GM18498 (cell line): Measurements from ENCODE around the gene BPTF.
"Not testable (repeated sequence)": the region's sequence is repeated elsewhere in the genome, so short reads cannot be mapped to it uniquely, and the experiment has no call there.

Experiments
- ATAC-seq: cut with Tn5 transposase; IDR thresholded peaks from one replicate; pipeline ENCODE4 v1.9.1; 2021; ENCODE audit warnings: mild to moderate bottlenecking, moderate library complexity; ENCODE audit not compliant: unreplicated experiment

Gene BPTF

DNA sequence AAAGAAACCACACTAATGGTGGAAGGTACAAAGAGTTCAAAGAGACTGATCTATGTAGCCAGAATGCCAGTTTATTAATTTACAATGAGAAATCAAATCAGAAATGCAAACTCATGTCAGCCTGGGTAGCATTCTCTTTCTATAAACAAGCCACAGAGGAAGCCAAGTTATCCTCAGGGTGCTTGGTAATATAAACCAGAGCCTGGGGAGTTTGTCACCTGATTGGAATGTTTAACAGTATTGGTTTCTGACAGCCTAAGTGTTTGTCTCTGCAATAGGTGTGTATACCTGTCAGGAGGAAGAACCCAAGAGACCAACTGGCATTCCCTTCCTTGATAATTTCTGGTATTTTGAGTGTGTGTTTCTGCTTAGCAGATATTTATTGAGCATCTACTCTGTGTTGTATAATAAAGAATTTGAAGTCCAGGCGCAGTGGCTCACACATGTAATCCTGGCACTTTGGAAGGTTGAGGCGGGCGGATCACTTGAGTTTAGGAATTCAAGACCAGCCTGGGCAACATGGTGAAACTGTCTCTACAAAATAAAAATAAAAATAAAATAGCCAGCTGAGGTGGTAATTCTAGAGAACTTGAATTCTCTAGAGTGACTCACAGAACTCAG is 174.1 kb downstream of the BPTF start:
- no peak for ATAC-seq

DNA sequence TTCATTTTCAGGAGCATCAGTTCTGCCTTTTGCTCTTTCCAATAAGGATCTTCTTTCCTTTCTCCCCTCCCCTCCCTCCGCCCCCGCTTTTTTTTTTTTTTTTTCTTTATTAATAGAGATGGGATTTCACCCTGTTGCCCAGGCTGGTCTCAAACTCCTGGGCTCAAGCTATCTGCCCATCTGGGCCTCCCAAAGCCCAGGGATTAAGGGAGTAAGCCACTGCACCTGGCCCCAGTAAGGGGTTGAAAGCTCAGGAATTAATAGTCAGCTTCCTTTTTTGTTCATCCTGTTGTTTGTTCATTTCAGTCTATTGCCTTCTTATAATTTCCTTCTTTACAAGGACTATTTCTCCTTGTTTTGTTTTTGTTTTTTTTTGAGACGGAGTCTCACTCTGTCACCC is 178.9 kb downstream of the BPTF start:
- ATAC-seq: no peak

DNA sequence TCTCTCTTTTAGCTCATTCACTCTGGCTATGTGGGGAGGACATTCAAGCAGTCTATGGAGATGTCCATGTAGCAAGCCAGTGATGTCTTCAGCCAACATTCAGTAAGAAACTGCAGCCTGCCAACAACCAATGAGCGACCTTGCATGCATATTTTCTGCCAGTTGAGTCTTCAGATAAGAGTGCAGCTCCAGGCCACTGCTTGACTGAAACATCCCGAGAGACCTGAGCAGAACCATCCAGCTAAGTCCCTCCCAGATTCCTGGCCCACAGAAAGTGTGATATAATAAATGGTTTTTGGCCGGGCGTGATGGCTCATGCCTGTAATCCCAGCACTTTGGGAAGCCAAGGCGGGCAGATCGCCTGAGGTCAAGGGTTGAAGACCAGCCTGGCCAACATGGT is 181.5 kb downstream of the BPTF start:
- no peak for ATAC-seq

DNA sequence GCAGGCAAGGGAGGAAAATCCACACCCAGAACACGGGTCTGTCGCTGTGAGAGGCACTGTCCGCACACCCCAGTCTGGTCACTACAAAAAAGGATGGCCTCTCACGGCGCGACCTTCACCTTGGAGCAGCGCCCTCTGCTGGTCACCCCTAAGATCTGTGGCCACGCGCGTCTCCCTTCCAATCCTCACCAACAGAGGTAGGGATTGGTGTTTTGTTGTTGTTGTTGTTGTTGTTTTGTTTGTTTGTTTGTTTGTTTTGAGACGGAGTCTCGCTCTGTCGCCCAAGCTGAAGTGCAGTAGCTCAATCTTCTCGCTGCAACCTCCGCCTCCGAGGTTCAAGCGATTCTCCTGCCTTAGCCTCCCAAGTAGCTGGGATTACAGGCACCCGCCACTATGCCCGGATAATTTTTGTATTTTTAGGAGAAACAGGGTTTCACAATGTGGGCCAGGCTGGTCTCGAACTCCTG is 185.9 kb downstream of the BPTF start:
- ATAC-seq: no peak

DNA sequence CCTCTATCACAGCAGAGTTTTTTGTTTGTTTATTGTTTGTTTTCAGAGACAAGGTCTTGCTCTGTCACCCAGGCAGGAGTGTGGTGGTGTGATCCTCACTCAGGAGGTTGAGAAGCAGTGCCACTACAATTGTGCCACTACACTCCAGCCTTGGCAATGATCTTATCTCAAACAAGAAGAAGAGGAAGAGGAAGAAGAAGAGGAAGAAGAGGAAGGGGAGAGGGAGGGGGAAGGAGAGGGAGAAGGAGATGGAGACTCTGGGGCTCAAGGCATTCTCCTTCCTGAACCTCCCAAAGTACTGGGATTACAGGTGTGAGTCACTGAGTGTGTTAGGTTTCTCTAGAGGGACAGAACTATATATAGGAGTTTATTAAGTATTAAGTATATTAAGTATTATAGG is 188.1 kb downstream of the BPTF start:
- no peak for ATAC-seq

DNA sequence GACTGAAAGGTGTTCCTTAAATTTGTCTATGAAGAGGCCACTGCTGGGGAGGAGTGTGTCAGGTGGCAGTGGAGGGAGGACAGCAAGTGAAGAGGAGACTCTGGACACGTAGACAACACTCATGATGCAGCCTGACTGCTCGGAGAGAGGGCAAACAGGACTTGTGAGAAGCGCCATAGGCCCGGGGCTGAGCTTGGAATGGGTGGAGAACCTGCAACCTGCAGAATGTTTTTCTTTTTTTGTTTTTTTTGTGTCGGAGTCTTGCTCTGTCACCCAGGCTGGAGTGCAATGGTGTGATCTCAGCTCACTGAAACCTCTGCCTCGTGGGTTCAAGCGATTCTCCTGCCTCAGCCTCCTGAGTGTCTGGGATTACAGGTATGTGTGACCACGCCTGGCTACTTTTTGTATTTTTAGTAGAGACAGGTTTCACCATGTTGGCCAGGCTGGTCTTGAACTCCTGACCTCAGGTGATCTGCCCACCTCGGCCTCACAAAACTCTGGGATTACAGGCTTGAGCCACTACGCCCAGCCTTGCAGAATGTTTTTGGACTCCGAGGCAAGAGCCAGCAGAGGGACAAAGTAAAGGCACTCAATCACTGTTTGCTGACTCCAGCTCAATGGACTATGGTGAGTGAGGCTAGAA is 189.9 kb downstream of the BPTF start:
- ATAC-seq: no peak

DNA sequence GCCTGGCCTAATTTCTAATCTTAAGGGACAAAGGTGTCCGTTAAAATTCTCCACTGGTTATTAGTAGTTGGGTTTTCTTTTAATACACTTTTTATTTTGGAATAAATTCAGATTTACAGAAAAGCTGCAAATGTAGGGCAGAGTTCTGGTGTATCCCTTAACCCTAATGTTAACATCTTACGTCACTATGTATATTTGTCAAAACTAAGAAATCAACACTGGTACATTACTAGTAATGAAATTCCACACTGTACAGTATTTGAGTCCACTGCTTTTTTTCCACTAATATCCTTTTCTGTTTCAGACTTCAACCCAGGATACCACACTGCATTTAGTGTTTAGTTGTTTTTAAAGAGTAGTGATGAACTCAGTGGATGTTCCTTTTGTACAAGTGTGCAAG is 191.5 kb downstream of the BPTF start:
- no peak for ATAC-seq

DNA sequence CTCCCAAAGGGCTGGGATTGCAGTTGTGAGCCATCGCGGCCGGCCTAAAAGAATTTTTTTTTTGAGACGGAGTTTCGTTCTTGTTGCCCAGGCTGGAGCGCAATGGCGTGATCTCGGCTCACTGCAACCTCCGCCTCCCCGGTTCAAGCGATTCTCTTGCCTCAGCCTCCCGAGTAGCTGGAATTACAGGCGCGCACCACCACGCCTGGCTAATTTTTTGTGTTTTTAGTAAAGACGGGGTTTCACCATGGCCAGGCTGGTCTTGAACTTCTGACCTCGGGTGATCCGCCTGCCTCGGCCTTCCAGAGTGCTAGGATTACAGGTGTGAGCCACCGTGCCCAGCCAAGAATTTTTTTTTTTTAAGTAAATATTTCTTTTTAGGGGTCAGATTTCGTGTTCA is 193.2 kb downstream of the BPTF start:
- ATAC-seq: not testable (repeated sequence)

DNA sequence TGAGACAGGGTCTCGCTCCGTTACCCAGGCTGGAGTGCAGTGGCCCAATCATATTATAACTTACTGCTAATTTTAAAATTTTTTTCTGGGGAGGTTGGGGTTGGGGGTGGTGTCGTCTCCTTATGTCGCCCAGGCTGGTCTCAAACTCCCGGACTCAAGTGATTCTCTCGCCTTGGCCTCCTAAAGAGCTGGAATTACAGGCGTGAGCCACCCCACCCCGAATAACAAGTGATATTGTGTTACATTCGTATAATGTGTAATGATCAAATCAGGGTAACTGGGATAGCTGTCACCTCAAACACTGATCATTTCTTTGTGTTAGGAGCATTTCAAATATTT is 194.0 kb downstream of the BPTF start:
- ATAC-seq: no peak

DNA sequence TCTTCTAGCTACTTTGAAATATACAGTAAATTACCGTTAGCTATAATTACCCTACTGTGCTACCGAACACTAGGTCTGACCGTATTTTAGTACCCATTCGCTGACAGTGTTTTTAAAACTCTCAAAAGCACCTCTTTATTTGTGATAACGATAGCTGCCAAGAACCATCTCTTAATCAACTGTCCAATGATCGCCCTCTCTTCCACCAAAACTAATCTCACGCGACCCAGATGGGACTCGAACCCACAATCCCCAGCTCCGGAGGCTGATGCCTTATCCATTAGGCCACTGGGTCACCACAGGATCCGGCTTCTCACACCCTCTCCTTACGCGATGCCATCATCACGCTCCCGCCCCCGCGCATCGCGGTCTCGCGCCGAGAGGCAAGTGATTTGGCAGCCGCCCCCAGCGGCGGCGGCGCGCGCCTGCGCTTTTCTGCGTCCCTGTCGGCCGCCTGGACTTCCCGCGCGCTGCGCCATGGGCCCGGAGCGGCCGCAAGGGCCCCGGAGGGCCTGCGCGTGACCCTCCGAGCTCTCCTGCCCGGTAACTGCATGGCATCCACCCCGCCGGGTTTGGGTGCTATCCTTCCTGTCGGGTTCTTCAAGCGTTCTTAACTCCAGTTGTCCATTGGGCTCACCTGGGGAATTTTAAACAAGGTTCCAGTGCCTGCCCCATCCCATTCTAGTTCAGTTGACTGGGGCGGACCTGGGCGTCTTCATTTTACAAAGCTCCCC is 194.5 kb downstream of the BPTF start:
- ATAC-seq: peak; percentile 92

DNA sequence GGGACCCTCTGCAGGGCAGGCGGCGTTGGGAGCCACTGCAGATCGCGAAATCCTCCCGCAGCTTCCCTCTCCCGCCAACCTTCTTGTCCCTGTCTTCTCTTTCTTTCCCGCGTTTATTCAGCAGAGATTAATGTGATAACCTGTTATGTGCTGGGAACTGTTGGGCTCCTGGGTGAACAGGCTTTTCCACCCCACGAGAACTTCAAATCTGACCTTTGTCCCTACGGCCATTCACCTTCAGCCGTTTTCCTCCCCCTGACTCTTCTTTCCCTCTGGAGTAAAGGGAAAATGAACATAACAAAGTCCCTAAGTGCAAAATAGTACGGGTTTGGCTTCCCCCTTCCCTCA is 195.1 kb downstream of the BPTF start:
- peak; percentile 9 for ATAC-seq

DNA sequence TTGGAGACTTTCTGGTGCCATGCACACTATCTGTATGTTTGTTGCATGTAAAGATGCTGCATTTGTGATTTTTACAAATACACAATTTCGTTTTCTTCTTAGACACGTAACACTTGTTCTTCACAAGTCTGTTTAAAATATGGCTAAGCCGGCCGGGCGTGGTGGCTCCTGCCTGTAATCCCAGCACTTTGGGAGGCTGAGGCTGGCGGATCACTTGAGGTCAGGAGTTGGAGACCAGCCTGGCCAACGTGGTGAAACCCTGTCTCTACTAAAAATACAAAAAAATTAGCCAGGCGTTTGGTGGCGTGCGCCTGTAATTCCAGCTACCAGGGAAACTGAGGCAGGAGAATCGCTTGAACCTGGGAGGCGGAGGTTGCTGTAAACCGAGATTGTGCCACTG is 195.5 kb downstream of the BPTF start:
- ATAC-seq: not testable (repeated sequence)

DNA sequence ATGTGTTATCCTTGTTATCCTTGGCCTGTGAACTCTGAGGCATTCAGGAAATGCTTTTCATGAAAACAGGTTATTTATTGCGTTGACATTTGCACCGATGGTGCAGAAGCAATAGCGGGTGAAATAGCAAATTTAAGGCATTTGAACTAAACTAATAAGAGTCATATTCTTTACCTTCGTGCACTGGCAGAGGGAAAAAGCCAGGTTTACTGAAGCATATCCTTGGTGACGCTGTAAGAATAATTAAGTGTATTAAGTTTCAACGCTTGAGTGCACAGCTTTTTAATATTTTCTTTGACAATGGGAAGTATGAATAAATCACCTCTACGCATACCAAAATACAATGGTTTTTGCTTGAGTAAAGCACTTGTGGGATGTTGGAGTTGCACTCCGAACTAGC is 196.7 kb downstream of the BPTF start:
- ATAC-seq: no peak

DNA sequence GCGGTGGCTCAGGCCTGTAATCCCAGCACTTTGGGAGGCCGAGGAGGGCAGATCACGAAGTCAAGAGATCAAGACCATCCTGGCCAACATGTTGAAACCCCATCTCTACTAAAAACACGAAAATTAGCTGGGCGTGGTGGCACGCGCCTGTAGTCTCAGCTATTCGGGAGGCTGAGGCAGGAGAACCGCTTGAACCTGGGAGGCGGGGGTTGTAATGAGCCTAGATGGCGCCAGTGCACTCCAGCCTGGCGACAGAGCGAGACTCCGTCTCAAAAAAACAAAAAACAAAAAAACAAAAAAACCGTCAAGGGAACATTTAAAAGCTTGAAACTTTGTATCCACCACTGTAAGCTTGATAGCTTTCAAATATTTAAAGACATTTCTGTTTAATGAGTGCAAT is 197.2 kb downstream of the BPTF start:
- ATAC-seq: not testable (repeated sequence)

DNA sequence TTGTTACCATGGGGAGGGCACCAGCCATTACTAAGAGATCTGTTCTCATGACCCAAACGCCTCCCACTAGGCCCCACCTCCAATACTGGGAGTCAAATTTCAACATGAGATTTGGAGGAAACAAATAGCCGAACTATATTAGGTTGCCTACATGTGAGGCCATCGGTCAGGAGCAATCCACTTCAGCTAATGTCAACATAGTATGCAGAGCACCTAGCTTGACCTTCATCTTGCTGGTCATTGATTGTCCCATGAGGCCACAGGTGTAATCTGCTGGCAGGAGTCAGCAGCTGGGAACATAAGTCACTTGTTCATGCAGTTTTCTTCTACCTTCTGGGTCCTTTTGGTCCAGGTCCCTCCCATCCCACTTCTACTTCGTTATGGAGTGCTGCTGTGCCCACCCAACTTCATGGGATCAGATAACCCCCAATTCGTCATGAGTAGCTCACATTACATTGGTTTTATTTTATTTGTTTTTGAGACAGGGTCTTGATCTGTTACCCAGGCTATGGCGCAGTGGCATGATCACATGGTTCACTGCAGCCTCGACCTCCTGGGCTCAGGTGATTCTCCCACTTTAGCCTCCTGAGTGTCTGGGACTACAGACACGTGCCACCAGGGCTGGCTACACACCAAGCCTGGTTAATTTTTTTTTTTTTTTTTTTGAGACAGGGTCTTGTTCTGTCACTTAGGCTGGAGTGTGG is 204.4 kb downstream of the BPTF start:
- ATAC-seq: no peak
